GM21423 (cell line): ENCODE results near the gene ACOX1.

ENCODE experiments used
- ATAC-seq: cut with Tn5 transposase; IDR thresholded peaks from one replicate; pipeline ENCODE4 v1.9.1; 2021; ENCODE audit warnings: mild to moderate bottlenecking, moderate library complexity; ENCODE audit not compliant: unreplicated experiment

Gene ACOX1

GRCh38 chr17:75978938-75979704 lies at the start of gene ACOX1, which contains the start of gene TEN1:
TSS of gene ACOX1 (minus strand) at chr17:75979166. CDS start at chr17:75979073, 93 bp downstream.
TSS of gene TEN1 (plus strand) at chr17:75979240. CDS start at chr17:75986193, 6,953 bp downstream.
- ATAC-seq: peak; percentile 91

- no peak for ATAC-seq
These were observed 48.3 kb upstream of the ACOX1 start, which contains the start of gene EVPL for GRCh38 chr17:76027159-76027839. TSS of gene EVPL (minus strand) at chr17:76027306. CDS start at chr17:76027198, 108 bp downstream.

GRCh38 chr17:76026714-76027158 lies 47.8 kb upstream of the ACOX1 start:
- ATAC-seq: no peak

DNA sequence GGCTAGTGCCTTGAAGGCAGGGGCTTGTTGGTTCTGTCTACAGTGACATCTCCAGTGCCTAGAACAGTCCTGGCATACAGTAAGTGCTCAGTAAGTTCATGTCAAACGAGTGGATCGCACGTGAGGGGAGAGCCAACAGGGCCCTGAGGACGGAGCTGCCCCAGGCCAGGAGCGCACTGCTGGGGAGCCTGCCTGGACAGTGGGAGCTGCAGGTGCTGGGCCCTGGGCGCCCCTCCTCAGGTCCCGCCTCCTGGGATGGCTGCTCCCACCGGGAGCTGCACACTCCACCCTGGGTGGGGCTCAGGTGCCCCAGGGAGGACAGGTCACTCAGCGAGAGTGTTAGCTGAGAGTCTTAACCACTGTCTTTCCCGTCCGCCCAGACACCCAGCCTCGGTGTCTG lies 46.3 kb upstream of the ACOX1 start:
- ATAC-seq: no peak

GRCh38 chr17:76024353-76024752 lies 45.4 kb upstream of the ACOX1 start:
- no peak for ATAC-seq

GRCh38 chr17:76023900-76024237 lies 44.9 kb upstream of the ACOX1 start:
- ATAC-seq: no peak

DNA sequence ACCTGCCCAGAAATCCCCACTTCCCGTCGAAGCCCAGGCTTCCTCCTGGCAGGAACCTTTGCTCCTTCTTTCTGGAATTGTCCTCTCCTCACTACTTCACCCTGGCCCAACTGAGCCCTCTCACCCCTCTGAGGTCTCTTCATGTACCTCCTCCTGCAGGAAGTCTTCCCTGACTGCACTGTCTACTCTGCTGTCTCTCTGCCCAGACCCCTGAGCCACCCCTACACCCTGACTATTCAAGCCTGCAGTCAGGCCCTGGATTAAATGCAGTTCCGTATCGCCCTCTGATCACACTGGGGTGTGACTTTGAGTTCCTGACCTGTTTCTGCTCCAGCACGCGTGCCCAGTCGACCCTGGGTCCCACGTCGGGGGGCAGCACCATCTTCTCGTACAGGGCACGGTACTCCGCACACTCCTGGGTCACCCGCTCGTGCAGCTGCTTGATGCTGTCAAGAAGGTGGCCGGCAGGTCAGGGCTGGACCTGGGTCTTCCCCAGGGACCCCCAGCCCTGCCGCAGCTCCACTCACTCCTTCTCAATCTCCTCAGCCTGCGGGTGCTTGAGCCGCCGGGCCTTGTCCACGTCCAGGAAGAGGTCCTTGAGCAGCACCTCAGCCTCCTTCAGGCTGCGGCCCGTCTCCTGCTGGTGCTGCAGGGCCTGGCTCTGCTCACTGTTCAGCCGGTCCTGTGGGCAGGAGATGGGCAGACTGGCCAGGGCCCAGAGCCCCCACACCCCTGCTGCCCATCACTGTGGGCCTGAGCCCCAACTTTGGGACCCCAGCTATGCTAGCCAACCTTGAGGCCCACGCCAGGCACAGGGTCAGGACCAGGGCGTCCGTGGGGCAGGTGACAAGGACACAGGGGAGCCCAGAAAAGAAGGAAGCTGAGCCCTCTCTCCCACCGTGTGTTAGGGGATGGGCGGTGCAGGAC lies 44.3 kb upstream of the ACOX1 start:
- no peak for ATAC-seq

GRCh38 chr17:76022285-76022684 lies 43.3 kb upstream of the ACOX1 start:
- ATAC-seq: no peak

DNA sequence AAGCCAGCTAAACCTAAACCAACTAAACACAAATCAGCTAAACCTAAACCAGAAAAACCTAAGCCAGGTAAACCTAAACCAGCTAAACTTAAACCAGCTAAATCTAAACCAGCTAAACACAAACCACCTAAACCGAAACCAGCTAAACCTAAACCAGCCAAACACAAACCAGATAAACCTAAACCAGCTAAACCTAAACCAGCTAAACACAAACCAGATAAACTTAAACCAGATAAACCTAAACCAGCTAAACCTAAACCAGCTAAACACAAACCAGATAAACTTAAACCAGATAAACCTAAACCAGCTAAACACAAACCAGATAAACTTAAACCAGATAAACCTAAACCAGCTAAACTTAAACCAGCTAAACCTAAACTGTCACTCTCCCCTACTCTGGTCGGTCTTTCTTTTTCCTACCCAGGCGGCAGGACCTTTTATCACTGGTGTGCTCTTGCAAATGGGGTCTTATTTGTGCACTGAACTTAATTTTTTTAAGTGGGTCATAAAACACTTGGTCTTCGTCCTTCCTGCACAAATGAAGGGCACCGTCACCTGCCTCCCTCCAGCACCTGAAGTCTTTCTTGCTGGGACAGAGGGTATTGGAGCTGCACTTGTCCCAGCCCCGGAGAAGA lies 41.0 kb upstream of the ACOX1 start:
- no peak for ATAC-seq

DNA sequence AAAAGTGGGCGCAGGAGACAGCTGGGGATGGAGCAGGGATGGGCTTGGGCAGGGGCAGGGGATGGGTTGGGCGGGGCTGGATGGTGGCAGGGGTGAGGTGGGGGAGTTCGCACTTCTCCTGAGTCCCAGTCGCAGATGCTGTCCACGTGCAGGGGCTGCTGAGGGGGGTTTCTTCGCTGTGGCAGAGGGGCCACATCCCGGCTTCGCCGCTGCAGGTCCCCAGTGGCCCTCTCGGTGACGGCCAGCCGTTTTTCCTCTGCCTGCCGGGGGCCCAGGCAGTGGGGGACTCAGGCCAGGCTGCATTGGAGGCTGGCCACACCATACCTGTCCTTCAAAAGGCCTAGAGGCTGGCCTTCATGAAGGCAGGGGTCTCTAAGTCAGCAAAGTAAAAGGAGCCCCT lies 39.8 kb upstream of the ACOX1 start:
- no peak for ATAC-seq

GRCh38 chr17:76018340-76018680 lies 39.3 kb upstream of the ACOX1 start:
- ATAC-seq: no peak

GRCh38 chr17:76017481-76018339 lies 38.7 kb upstream of the ACOX1 start:
- no peak for ATAC-seq

GRCh38 chr17:76014925-76015261 lies 35.9 kb upstream of the ACOX1 start:
- no peak for ATAC-seq

DNA sequence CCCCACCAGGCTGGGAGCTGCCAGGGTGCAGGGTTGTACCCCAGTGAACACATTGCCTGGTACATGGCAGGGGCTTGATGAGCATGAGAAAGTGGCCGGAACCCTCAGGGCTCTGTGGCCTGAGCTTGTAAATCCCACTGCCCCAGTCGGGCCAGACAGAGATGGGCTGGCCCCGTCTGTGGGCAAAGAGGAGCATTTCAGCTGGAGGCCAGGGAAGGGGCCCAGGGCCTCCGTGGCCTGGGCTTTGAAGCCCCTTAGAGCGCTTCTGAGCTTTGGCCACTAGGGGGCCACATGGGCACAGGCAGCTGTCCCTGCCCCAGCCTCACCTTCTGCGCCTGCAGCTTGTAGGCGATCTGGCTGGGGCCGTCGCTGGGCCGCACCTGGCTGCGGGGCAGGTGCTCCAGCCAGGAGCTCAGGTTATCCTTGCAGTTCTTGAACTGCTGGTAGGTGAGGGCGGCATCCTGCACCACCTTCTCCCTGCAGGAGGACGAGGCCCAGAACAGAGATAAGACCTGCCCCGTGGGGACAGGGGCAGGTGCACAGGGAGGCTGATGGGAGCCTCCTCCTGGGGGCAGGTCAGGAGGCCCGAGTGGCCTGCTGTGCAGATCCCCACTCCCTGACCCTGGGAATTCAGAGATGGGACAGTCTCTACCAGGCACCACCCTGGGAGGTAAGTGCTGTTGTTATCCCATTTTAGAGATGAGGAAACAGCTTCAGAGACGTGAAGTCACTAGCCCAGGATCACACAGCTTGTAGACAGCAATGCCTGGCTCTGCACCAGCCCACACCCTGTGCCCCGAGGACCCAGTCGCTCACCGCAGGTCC lies 35.3 kb upstream of the ACOX1 start:
- no peak for ATAC-seq

- ATAC-seq: no peak
These were observed 34.5 kb upstream of the ACOX1 start for GRCh38 chr17:76013377-76013932.

DNA sequence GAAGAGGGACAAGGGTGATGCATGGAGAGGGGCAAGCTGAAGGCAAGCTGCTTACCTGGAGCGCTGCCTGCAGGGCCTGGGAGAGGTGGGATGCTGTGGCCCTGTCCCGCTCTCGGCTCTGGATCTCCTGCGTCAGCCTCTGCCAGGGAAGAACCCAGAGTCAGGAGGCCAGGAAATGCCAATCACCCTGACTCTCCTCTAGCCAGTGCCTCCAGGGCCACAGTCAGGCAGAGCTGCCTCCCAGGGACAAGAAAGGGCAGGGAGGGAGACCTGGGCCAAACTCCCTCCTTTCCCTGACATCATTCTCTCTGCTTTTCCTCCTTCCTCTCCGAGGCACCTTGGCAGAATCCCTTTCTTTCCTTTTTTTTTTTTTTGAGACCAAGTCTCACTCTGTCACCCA lies 33.0 kb upstream of the ACOX1 start:
- no peak for ATAC-seq

- ATAC-seq: no peak
These were observed 31.1 kb upstream of the ACOX1 start for GRCh38 chr17:76009969-76010661.

DNA sequence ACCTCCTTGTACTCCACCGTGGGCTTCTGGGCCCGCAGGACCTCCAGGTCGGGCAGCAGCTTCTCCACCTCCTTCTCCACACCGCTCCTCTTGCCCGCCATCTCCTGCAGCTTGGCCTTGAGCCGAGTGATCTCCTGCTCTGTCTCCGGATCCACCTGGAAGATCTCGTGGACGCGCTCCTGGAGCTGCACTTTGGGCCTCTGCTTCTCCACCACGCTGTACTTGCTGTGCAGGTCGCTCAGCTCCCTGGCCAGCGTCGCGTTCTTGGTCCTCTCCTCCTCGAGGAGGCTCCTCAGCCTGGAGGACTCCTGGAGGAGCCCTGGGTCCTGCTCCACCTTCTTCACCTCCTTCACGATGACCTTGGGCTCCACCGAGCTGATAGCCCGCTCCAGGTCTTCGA lies 30.5 kb upstream of the ACOX1 start:
- no peak for ATAC-seq
